ENCODE data around the gene GPR148.
"Not testable (repeated sequence)": the region's sequence is repeated elsewhere in the genome, so short reads cannot be mapped to it uniquely, and the experiment has no call there.

GPR148 gene, protein sequence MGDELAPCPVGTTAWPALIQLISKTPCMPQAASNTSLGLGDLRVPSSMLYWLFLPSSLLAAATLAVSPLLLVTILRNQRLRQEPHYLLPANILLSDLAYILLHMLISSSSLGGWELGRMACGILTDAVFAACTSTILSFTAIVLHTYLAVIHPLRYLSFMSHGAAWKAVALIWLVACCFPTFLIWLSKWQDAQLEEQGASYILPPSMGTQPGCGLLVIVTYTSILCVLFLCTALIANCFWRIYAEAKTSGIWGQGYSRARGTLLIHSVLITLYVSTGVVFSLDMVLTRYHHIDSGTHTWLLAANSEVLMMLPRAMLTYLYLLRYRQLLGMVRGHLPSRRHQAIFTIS

GRCh38 chr2:130728549-130729316 lies at the start of gene GPR148:
TSS of gene GPR148 (plus strand) at chr2:130729070. CDS start at chr2:130729152, 82 bp downstream.
- H3K27me3 ChIP-seq (replicated peaks; ENCODE audit: control insufficient read depth, insufficient read depth, low read length): peaks cover 8% of the 10 kb centered on the region
- no peaks in the 10 kb centered on the region for H3K9me3 ChIP-seq (ENCODE audit: control insufficient read depth, low read length)
- no peak within 1 kb of the TSS for H3K9ac ChIP-seq (ENCODE audit: low read length)
- H3K4me3 ChIP-seq (ENCODE audit: low read length): peak within 1 kb of the TSS; percentile 82
- no peaks in the 10 kb centered on the region for H3K36me3 ChIP-seq (ENCODE audit: control insufficient read depth, insufficient read depth, low read length, severe bottlenecking)
- no peak for DNase-seq (ENCODE audit: low read depth)
- peaks cover 10% of the 10 kb centered on the region for H3K4me1 ChIP-seq (ENCODE audit: control insufficient read depth, insufficient read depth, low read length)

- H3K27me3 ChIP-seq (replicated peaks; ENCODE audit: control insufficient read depth, insufficient read depth, low read length); H3K9me3 ChIP-seq (ENCODE audit: control insufficient read depth, low read length); DNase-seq (ENCODE audit: low read depth); H3K4me1 ChIP-seq (ENCODE audit: control insufficient read depth, insufficient read depth, low read length); H3K4me3 ChIP-seq (ENCODE audit: low read length); H3K36me3 ChIP-seq (ENCODE audit: control insufficient read depth, insufficient read depth, low read length, severe bottlenecking); H3K9ac ChIP-seq (ENCODE audit: low read length): not testable (repeated sequence)
These were observed 36.7 kb upstream of the GPR148 start for GRCh38 chr2:130692041-130692770.

GRCh38 chr2:130693474-130693873 lies 35.4 kb upstream of the GPR148 start:
- H3K9ac ChIP-seq (ENCODE audit: low read length); H3K36me3 ChIP-seq (ENCODE audit: control insufficient read depth, insufficient read depth, low read length, severe bottlenecking); H3K4me1 ChIP-seq (ENCODE audit: control insufficient read depth, insufficient read depth, low read length); H3K4me3 ChIP-seq (ENCODE audit: low read length); H3K27me3 ChIP-seq (replicated peaks; ENCODE audit: control insufficient read depth, insufficient read depth, low read length); H3K9me3 ChIP-seq (ENCODE audit: control insufficient read depth, low read length): not testable (repeated sequence)
- peak; percentile 7 for DNase-seq (ENCODE audit: low read depth)

DNA sequence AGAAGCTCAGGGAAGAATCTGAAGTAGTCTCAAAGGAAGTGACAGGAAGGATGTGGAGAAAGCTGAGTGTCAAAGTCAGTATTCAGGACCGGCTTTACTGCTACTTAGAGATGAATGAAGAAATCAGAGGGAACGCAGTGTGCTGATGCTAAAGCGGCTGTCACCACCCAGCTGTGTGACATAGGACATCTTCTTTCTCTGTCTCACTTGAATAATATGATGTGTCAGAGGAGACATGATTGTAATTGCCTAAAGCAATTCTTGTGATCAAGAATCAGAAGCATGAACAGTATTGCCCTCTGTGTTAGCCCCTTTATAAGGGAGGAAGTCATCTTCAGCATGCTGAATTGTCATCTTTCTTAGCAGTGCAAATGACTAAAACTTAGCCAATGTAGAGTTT lies 25.6 kb upstream of the GPR148 start:
- H3K27me3 ChIP-seq (replicated peaks; ENCODE audit: control insufficient read depth, insufficient read depth, low read length); H3K9me3 ChIP-seq (ENCODE audit: control insufficient read depth, low read length); H3K4me3 ChIP-seq (ENCODE audit: low read length); DNase-seq (ENCODE audit: low read depth); H3K4me1 ChIP-seq (ENCODE audit: control insufficient read depth, insufficient read depth, low read length); H3K36me3 ChIP-seq (ENCODE audit: control insufficient read depth, insufficient read depth, low read length, severe bottlenecking); H3K9ac ChIP-seq (ENCODE audit: low read length): not testable (repeated sequence)

GRCh38 chr2:130714795-130715194 lies 14.1 kb upstream of the GPR148 start:
- DNase-seq (ENCODE audit: low read depth); H3K27me3 ChIP-seq (replicated peaks; ENCODE audit: control insufficient read depth, insufficient read depth, low read length); H3K36me3 ChIP-seq (ENCODE audit: control insufficient read depth, insufficient read depth, low read length, severe bottlenecking); H3K9ac ChIP-seq (ENCODE audit: low read length); H3K4me1 ChIP-seq (ENCODE audit: control insufficient read depth, insufficient read depth, low read length); H3K4me3 ChIP-seq (ENCODE audit: low read length); H3K9me3 ChIP-seq (ENCODE audit: control insufficient read depth, low read length): not testable (repeated sequence)

GRCh38 chr2:130720036-130720435 lies 8.8 kb upstream of the GPR148 start:
- Histone ChIP-seq H3K27me3 (replicated peaks; ENCODE audit: control insufficient read depth, insufficient read depth, low read length) (peaks cover 6% of the 10 kb centered on the region), H3K4me3 (ENCODE audit: low read length) (no peak overlapping the region), H3K4me1 (ENCODE audit: control insufficient read depth, insufficient read depth, low read length) (no peaks in the 10 kb centered on the region), H3K36me3 (ENCODE audit: control insufficient read depth, insufficient read depth, low read length, severe bottlenecking) (no peaks in the 10 kb centered on the region), H3K9me3 (ENCODE audit: control insufficient read depth, low read length) (peaks cover 6% of the 10 kb centered on the region), H3K9ac (ENCODE audit: low read length) (no peak overlapping the region)
- DNase-seq (ENCODE audit: low read depth): no peak

DNA sequence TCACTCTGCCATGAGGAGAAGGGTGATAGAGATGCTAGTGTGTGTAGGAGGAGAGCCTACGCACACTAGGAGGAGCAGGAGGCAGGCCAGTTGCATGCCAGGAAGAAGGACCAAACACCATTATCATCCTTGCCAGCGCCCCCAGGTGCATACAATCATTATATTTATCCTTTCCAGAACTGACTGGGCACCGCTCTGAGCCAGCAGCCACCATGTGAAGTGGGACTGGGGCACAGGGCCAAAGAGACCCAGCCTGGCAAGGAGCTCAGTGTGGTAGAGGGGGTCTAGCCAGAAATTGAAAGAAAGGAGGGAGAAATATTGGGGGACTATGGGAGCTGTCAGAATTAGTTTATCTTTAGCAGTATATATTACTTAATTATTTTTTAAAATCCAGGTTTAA lies 8.3 kb upstream of the GPR148 start:
- Histone ChIP-seq H3K4me3 (ENCODE audit: low read length) (no peak overlapping the region), H3K4me1 (ENCODE audit: control insufficient read depth, insufficient read depth, low read length) (no peaks in the 10 kb centered on the region), H3K9me3 (ENCODE audit: control insufficient read depth, low read length) (peaks cover 6% of the 10 kb centered on the region), H3K36me3 (ENCODE audit: control insufficient read depth, insufficient read depth, low read length, severe bottlenecking) (no peaks in the 10 kb centered on the region), H3K9ac (ENCODE audit: low read length) (no peak overlapping the region), H3K27me3 (replicated peaks; ENCODE audit: control insufficient read depth, insufficient read depth, low read length) (peaks cover 8% of the 10 kb centered on the region)
- no peak for DNase-seq (ENCODE audit: low read depth)

DNA sequence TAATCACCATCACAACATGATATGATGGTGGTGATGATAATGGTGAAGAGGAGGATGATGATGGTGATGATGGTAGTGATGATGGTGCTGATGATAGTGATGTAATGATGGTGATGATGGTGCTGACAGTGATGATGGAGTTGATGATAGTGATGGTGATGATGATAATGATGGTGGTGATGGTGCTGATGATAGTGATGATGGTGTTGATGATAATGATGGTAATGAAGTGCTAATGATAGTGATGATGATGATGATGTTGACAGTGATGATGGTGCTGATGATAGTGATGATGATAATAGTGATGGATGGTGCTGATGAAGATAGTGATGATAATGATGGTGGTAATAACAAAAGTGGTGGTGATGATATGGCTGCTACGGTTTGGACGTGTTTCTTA lies 4.4 kb upstream of the GPR148 start:
- peaks cover 10% of the 10 kb centered on the region for H3K4me1 ChIP-seq (ENCODE audit: control insufficient read depth, insufficient read depth, low read length)
- H3K36me3 ChIP-seq (ENCODE audit: control insufficient read depth, insufficient read depth, low read length, severe bottlenecking): no peaks in the 10 kb centered on the region
- no peak overlapping the region for H3K9ac ChIP-seq (ENCODE audit: low read length)
- no peak for DNase-seq (ENCODE audit: low read depth)
- peaks cover 6% of the 10 kb centered on the region for H3K9me3 ChIP-seq (ENCODE audit: control insufficient read depth, low read length)
- peaks cover 14% of the 10 kb centered on the region for H3K27me3 ChIP-seq (replicated peaks; ENCODE audit: control insufficient read depth, insufficient read depth, low read length)
- no peak overlapping the region for H3K4me3 ChIP-seq (ENCODE audit: low read length)

GRCh38 chr2:130726614-130727180 lies 2.2 kb upstream of the GPR148 start:
- Histone ChIP-seq H3K9me3 (ENCODE audit: control insufficient read depth, low read length) (peaks cover 6% of the 10 kb centered on the region), H3K36me3 (ENCODE audit: control insufficient read depth, insufficient read depth, low read length, severe bottlenecking) (no peaks in the 10 kb centered on the region), H3K4me1 (ENCODE audit: control insufficient read depth, insufficient read depth, low read length) (peaks cover 10% of the 10 kb centered on the region), H3K27me3 (replicated peaks; ENCODE audit: control insufficient read depth, insufficient read depth, low read length) (peaks cover 8% of the 10 kb centered on the region), H3K9ac (ENCODE audit: low read length) (peak overlapping the region; percentile 72), H3K4me3 (ENCODE audit: low read length) (peak overlapping the region; percentile 82)
- DNase-seq (ENCODE audit: low read depth): no peak

DNA sequence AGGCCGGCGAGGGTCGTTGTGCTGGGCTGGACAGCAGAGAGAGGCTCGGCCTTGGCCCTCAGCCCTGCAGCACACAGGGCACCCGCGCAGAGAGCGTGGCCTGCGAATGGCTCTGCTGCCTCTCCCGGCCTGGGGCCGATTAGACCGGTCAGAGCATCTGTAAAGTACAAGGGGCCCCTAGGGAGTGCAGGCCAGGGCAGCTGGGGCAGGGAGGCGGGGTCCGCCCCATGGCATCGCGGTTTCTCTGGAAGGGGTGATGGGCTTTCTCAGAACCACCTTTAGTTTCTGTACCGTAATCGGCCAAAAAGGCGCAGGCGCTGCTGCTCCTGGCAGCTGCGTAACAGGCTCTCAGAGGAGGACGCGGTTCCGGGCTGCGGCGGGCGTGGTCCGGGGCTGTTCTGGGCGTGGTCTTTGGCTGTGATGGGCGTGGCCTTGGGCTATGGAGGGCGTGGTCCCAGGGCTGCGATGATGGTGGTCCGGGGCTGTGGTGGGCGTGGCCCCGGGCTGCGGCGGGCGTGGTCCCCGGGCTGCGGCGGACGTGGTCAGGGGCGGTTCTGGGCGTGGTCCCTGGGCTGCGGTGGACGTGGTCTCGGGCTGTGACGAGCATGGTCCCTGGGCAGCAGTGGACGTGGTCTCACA lies 1.5 kb upstream of the GPR148 start:
- peak overlapping the region; percentile 72 for H3K9ac ChIP-seq (ENCODE audit: low read length)
- peak overlapping the region; percentile 82 for H3K4me3 ChIP-seq (ENCODE audit: low read length)
- peaks cover 10% of the 10 kb centered on the region for H3K4me1 ChIP-seq (ENCODE audit: control insufficient read depth, insufficient read depth, low read length)
- H3K36me3 ChIP-seq (ENCODE audit: control insufficient read depth, insufficient read depth, low read length, severe bottlenecking): no peaks in the 10 kb centered on the region
- DNase-seq (ENCODE audit: low read depth): peak; percentile 69
- peaks cover 8% of the 10 kb centered on the region for H3K27me3 ChIP-seq (replicated peaks; ENCODE audit: control insufficient read depth, insufficient read depth, low read length)
- H3K9me3 ChIP-seq (ENCODE audit: control insufficient read depth, low read length): no peaks in the 10 kb centered on the region

Data from adipocyte (in vitro differentiated cells).